ENCODE results near the gene TSPAN18.

- TF ChIP-seq CTCF (conservative IDR thresholded peaks at IDR 0.05; ENCODE audit: low read depth, low read length) (no peak), EZH2 (IDR thresholded peaks at IDR 0.05; ENCODE audit: borderline replicate concordance, low read depth, low read length, poor library complexity, severe bottlenecking) (no peak)
Observed at GRCh38 chr11:44934735-44935250, 208.0 kb downstream of the TSPAN18 start.

All from A673 (cell line).